HG03442 (cell line): ENCODE data around the gene FTCD.

ENCODE experiments used
- ATAC-seq: cut with Tn5 transposase; IDR thresholded peaks from one replicate; pipeline ENCODE4 v1.9.1; 2021; ENCODE audit warnings: mild to moderate bottlenecking, moderate library complexity; ENCODE audit not compliant: unreplicated experiment

The FTCD gene

GRCh38 chr21:46095083-46095719 is 60.2 kb downstream of the FTCD start:
- ATAC-seq, result no peak

GRCh38 chr21:46094401-46095082 is 60.8 kb downstream of the FTCD start:
- ATAC-seq, result no peak

- ATAC-seq, result no peak
Observed at GRCh38 chr21:46093668-46094400, 61.5 kb downstream of the FTCD start.

GRCh38 chr21:46092811-46093667 is 62.3 kb downstream of the FTCD start:
- no peak for ATAC-seq

- no peak for ATAC-seq
Observed at GRCh38 chr21:46092026-46092764, 63.2 kb downstream of the FTCD start.

GRCh38 chr21:46091631-46092025 is 63.8 kb downstream of the FTCD start:
- no peak for ATAC-seq

- no peak for ATAC-seq
Observed at GRCh38 chr21:46091118-46091517, 64.3 kb downstream of the FTCD start.

- no peak for ATAC-seq
Observed at GRCh38 chr21:46089285-46089684, 66.1 kb downstream of the FTCD start.

- no peak for ATAC-seq
Observed at GRCh38 chr21:46088189-46088588, 67.2 kb downstream of the FTCD start.

- ATAC-seq, result no peak
Observed at GRCh38 chr21:46087641-46088040, 67.7 kb downstream of the FTCD start.
